CD14-positive monocyte (primary cell): ENCODE results near the gene GYS2. TPM values are rescaled to one million over a fixed set of nuclear protein-coding genes. Genes with fewer than 3 reads are reported as not detected.
A peak's percentile ranks its signal among the peaks of the same experiment; 100 is the strongest.

Experiments used
- DNase-seq, 3 donors: peaks; one replicate each; pipeline ENCODE4 v3.0.0-alpha.2; 2011 to 2022
- H2AFZ ChIP-seq: 2 replicates; pipeline ENCODE4 v1.6.0; 2012; ENCODE audit warnings: mild to moderate bottlenecking, low read depth, low read length, inconsistent platforms; ENCODE audit not compliant: insufficient read depth, poor library complexity, severe bottlenecking
- H3K27ac ChIP-seq, 2 donors: 1 replicate in 1 of 2; 2 replicates in 1 of 2; pipeline ENCODE4 v1.5.1; 2012 to 2013; ENCODE audit warnings: low read length in 2 of 2, control low read depth in 1 of 2, inconsistent platforms in 1 of 2, low read depth in 1 of 2, mild to moderate bottlenecking in 1 of 2
- H3K27me3 ChIP-seq, 2 donors: one replicate each; pipeline versions ENCODE4 v1.6.0 to v1.6.1; 2011 to 2013; ENCODE audit warnings: low read length in 2 of 2; ENCODE audit not compliant: control insufficient read depth in 2 of 2, insufficient read depth in 2 of 2
- H3K36me3 ChIP-seq, 2 donors: replicated peaks in 1 of 2; 1 replicate in 1 of 2; 2 replicates in 1 of 2; pipeline versions ENCODE4 v1.5.1 to v1.6.1; 2012 to 2013; ENCODE audit warnings: low read length in 2 of 2, control low read depth in 1 of 2, inconsistent platforms in 1 of 2, mild to moderate bottlenecking in 1 of 2; ENCODE audit not compliant: insufficient read depth in 2 of 2, control insufficient read depth in 1 of 2
- H3K4me1 ChIP-seq, 2 donors: 1 replicate in 1 of 2; 2 replicates in 1 of 2; pipeline versions ENCODE4 v1.5.1 to v1.6.1; 2012 to 2013; ENCODE audit warnings: low read length in 2 of 2, control low read depth in 1 of 2, inconsistent platforms in 1 of 2, mild to moderate bottlenecking in 1 of 2, moderate library complexity in 1 of 2; ENCODE audit not compliant: insufficient read depth in 2 of 2, control insufficient read depth in 1 of 2
- H3K4me2 ChIP-seq: replicated peaks from 2 replicates; pipeline ENCODE3; 2012; ENCODE audit warnings: low read length, moderate library complexity, mild to moderate bottlenecking; ENCODE audit not compliant: poor library complexity, severe bottlenecking; ENCODE audit errors: extremely low read depth
- H3K4me3 ChIP-seq, 3 experiments: fragments of 200-600 bp in 1 of 3; sonication (generic) in 1 of 3; replicated peaks in 1 of 3; 1 replicate in 2 of 3; 2 replicates in 1 of 3; pipeline ENCODE4 v1.5.1; 2011 to 2013; ENCODE audit warnings: low read length in 3 of 3, mild to moderate bottlenecking in 3 of 3, control low read depth in 2 of 3, low read depth in 2 of 3, inconsistent platforms in 1 of 3, moderate library complexity in 1 of 3
- H3K79me2 ChIP-seq: 2 replicates; pipeline ENCODE4 v1.6.0; 2012; ENCODE audit warnings: mild to moderate bottlenecking, control low read depth, inconsistent platforms, low read length, moderate library complexity; ENCODE audit not compliant: insufficient read depth
- H3K9ac ChIP-seq: 2 replicates; pipeline ENCODE4 v1.6.0; 2017; ENCODE audit warnings: low read length, mild to moderate bottlenecking; ENCODE audit not compliant: insufficient read depth, poor library complexity, severe bottlenecking
- H3K9me3 ChIP-seq, 2 donors: replicated peaks in 1 of 2; 1 replicate in 1 of 2; 2 replicates in 1 of 2; pipeline versions ENCODE4 v1.5.1 to v1.6.1; 2012 to 2013; ENCODE audit warnings: low read length in 2 of 2, control low read depth in 1 of 2; ENCODE audit not compliant: control insufficient read depth in 1 of 2, insufficient read depth in 1 of 2
- H4K20me1 ChIP-seq: 2 replicates; pipeline ENCODE4 v1.6.0; 2012; ENCODE audit warnings: mild to moderate bottlenecking, low read length, control low read depth, moderate library complexity; ENCODE audit not compliant: insufficient read depth
- H3K27ac Mint-ChIP-seq, 7 donors: one replicate each; pipeline ENCODE4 v1.8.0; 2020; ENCODE audit warnings: mild to moderate bottlenecking in 7 of 7, mixed read lengths in 7 of 7, moderate library complexity in 6 of 7, inconsistent platforms in 2 of 7
- H3K27me3 Mint-ChIP-seq, 3 donors: one replicate each; pipeline ENCODE4 v1.8.0; 2021 to 2022; ENCODE audit warnings: low read depth in 3 of 3, mild to moderate bottlenecking in 3 of 3, mixed read lengths in 3 of 3, moderate library complexity in 3 of 3, inconsistent platforms in 1 of 3
- H3K36me3 Mint-ChIP-seq, 2 donors: one replicate each; pipeline ENCODE4 v1.8.0; 2020; ENCODE audit warnings: mixed read lengths in 2 of 2, inconsistent platforms in 1 of 2, mild to moderate bottlenecking in 1 of 2
- H3K4me1 Mint-ChIP-seq: one replicate; pipeline ENCODE4 v1.8.0; 2020; ENCODE audit warnings: mild to moderate bottlenecking, mixed read lengths
- H3K4me3 Mint-ChIP-seq, 2 donors: one replicate each; pipeline ENCODE4 v1.8.0; 2020; ENCODE audit warnings: mild to moderate bottlenecking in 2 of 2, mixed read lengths in 2 of 2, moderate library complexity in 1 of 2
- H3K9me3 Mint-ChIP-seq, 7 donors: one replicate each; pipeline ENCODE4 v1.8.0; 2020 to 2022; ENCODE audit warnings: mixed read lengths in 7 of 7, mild to moderate bottlenecking in 6 of 7, moderate library complexity in 6 of 7, inconsistent platforms in 2 of 7
- CTCF ChIP-seq: fragments of 200-600 bp; IDR thresholded peaks from one replicate; pipeline ENCODE4 v1.8.0; 2022; ENCODE audit warnings: antibody characterized with exemption, mild to moderate bottlenecking
- whole genome bisulfite sequencing: methylation state at CpG from one replicate; pipeline ENCODE4 v1.1.5; 2013; ENCODE audit warnings: missing lambda C conversion rate; ENCODE audit not compliant: insufficient coverage; 5-methylcytosine and 5-hydroxymethylcytosine counted together
- intact Hi-C, 2 donors: fragments of 100-400 bp; cut with micrococcal nuclease; formaldehyde crosslinking; loops; one replicate each; pipeline versions ENCODE4 v1.15.0 to v1.15.1; 2023
- polyA plus RNA-seq, 3 donors: library from polyadenylated mRNA; depleted of rRNA in 1 of 3; unstranded in 2 of 3; stranded (reverse) in 1 of 3; fragments of 300-500 nt in 2 of 3; fragments of >200 nt in 1 of 3; fragmentation: Illumina TruSeq in 2 of 3; gene quantifications; 1 replicate in 2 of 3; 2 replicates in 1 of 3; pipeline ENCODE4 v1.2.3, GENCODE V29; 2012 to 2021

GYS2 gene
- polyA plus RNA-seq, 3 donors = not detected

- intact Hi-C loops = no loop called here
- H3K4me1 ChIP-seq = peaks cover 0 to 8% of the 10 kb centered on the region in 2 donors
- no peak overlapping the region for H3K9ac ChIP-seq
- no CpG with 5 or more reads among the region's 1 CpG for WGBS
- no peak overlapping the region for H3K4me3 ChIP-seq
- no peak overlapping the region for H3K4me3 Mint-ChIP-seq
- no peaks in the 10 kb centered on the region for H3K27me3 ChIP-seq
- no peaks in the 10 kb centered on the region for H4K20me1 ChIP-seq
- H2AFZ ChIP-seq = no peak overlapping the region
- H3K27me3 Mint-ChIP-seq = no peaks in the 10 kb centered on the region
- H3K79me2 ChIP-seq = peaks cover 34% of the 10 kb centered on the region
- no peak for TF ChIP-seq CTCF
- H3K9me3 ChIP-seq = no peaks in the 10 kb centered on the region
- H3K27ac Mint-ChIP-seq = peak overlapping the region in 3 of 7 donors; percentile 27 to 51 (median 30)
- peaks cover 45 to 83% of the 10 kb centered on the region in 2 donors for H3K36me3 ChIP-seq
- peaks cover 57 to 67% of the 10 kb centered on the region in 2 donors for H3K36me3 Mint-ChIP-seq
- H3K27ac ChIP-seq = no peak overlapping the region
- H3K4me2 ChIP-seq = no peak overlapping the region
- DNase-seq = no peak
- H3K4me1 Mint-ChIP-seq = peaks cover 7% of the 10 kb centered on the region
- H3K9me3 Mint-ChIP-seq = no peaks in the 10 kb centered on the region
Observed at GRCh38 chr12:21650997-21651396, 46.4 kb upstream of the GYS2 start.

GRCh38 chr12:21649034-21649433 lies 44.4 kb upstream of the GYS2 start:
- no peaks in the 10 kb centered on the region for H3K9me3 ChIP-seq
- DNase-seq = no peak
- TF ChIP-seq CTCF = no peak
- H3K27ac Mint-ChIP-seq = no peak overlapping the region
- H3K27me3 Mint-ChIP-seq = no peaks in the 10 kb centered on the region
- no peaks in the 10 kb centered on the region for H3K27me3 ChIP-seq
- H3K4me2 ChIP-seq = no peak overlapping the region
- no peak overlapping the region for H3K4me3 Mint-ChIP-seq
- no peak overlapping the region for H3K27ac ChIP-seq
- H3K36me3 Mint-ChIP-seq = peaks cover 66 to 77% of the 10 kb centered on the region in 2 donors
- intact Hi-C loops = no loop called here
- WGBS = no CpG with 5 or more reads among the region's 3 CpGs
- peaks cover 14% of the 10 kb centered on the region for H3K79me2 ChIP-seq
- no peak overlapping the region for H2AFZ ChIP-seq
- peaks cover 2% of the 10 kb centered on the region for H3K4me1 Mint-ChIP-seq
- H3K36me3 ChIP-seq = peaks cover 48 to 91% of the 10 kb centered on the region in 2 donors
- H4K20me1 ChIP-seq = no peaks in the 10 kb centered on the region
- H3K9ac ChIP-seq = no peak overlapping the region
- H3K9me3 Mint-ChIP-seq = no peaks in the 10 kb centered on the region
- no peak overlapping the region for H3K4me3 ChIP-seq
- no peaks in the 10 kb centered on the region for H3K4me1 ChIP-seq
